GM12864 (cell line): ENCODE measurements around the gene ARHGAP6.

ENCODE experiments used
- DNase-seq: peaks from one replicate; pipeline ENCODE4 v3.0.0-alpha.2; 2011; ENCODE audit warnings: low read depth
- H3K4me3 ChIP-seq: 2 replicates; pipeline ENCODE4 v1.5.1; 2011; ENCODE audit warnings: mild to moderate bottlenecking, low read depth, low read length, control low read depth
- CTCF ChIP-seq: IDR thresholded peaks from 2 replicates; pipeline ENCODE4 v1.5.1; 2011; ENCODE audit warnings: low read depth, mild to moderate bottlenecking, moderate library complexity, low read length, control low read depth, inconsistent platforms; ENCODE audit errors: missing control alignments

The ARHGAP6 gene

GRCh38 chrX:11666164-11666563 is 444 bp upstream of the ARHGAP6 start:
- no peak overlapping the region for H3K4me3 ChIP-seq
- DNase-seq, result no peak
- TF ChIP-seq CTCF, result no peak

- no peak overlapping the region; the same call in 1 of the 2 replicates for H3K4me3 ChIP-seq
- DNase-seq, result no peak
- no peak for TF ChIP-seq CTCF
These were observed 1.2 kb downstream of the ARHGAP6 start for GRCh38 chrX:11664211-11665167.

DNA sequence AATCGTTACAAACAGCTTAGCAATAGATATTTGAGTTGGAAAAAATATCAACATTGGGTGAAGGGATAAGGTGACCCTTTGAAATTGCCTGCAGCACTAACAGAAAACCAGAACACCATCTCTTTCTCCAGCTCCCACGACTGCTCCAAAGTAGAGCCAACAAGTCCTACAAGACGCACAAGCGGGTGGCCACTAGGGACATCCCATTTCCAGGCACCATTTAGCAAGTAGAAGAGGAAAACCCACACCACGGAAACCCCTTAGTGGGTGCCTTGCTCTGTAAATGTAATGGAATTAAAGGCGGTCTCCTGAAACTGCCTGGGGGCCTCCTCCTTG is 1.9 kb downstream of the ARHGAP6 start:
- no peak for TF ChIP-seq CTCF
- DNase-seq, result no peak
- H3K4me3 ChIP-seq, result no peak overlapping the region

DNA sequence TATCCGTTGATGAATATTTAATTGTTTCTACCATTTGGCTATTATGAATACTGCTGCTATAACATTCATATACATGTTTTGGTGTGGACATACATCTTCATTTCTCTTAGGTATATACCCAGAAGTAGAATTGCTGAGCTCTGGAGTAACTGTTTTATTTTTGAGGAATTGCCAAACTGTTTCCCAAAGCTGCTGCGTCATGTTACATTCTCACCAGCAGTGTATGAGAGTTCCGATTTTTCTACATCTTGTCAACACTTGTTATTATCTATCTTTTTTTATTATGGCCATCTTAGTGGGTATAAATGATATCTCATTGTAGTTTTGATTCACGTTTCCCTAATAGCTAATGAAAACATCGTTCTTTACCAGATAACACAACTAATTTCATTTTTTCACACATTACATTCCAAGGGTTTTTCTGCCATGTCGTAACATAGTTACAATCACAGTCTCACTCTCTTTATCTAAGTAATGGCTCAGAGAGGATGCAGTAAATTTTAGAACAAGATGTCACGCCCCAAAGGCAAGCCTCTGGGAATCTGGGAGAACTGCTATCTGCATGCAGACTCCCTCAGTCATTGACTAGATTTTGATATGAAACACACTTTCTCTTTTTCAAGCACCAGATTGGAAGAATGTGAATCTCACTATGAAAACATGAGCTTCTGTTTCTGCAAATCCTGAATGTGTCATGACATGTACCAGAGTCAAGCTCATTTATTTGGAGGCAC is 10.3 kb downstream of the ARHGAP6 start:
- no peak for DNase-seq
- TF ChIP-seq CTCF, result no peak
- no peak overlapping the region for H3K4me3 ChIP-seq

GRCh38 chrX:11648705-11649519 is 16.8 kb downstream of the ARHGAP6 start:
- H3K4me3 ChIP-seq, result no peak overlapping the region
- no peak for TF ChIP-seq CTCF
- no peak for DNase-seq

DNA sequence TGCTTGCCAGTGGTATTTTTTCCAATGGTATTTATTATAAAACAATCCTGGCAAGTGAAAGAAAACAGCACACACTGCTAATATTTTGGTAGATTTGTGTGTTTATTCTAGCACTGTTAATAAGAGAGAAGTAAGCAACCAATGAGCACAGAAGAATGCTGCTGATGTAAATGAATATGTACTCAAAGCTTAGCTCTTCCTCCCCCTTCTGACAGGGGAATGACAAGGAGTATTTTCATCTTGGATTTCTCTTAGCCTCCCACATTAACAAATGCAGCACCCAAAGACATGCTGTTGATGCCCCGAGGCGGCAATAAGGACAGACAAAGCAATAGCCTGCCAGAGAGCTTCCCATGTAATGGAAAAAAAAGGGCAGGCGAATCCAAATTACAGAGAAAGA is 18.6 kb downstream of the ARHGAP6 start:
- no peak for DNase-seq
- no peak overlapping the region for H3K4me3 ChIP-seq
- TF ChIP-seq CTCF, result no peak
